Endometrium (tissue), 2 donors: ENCODE data around the gene KRT80.

Experiments
- FAIRE-seq: peaks from 2 replicates; lab custom pipeline; 2012; peaks lifted over from hg19 to GRCh38; lab: Jason Lieb, UNC
- donor health status: control.
- donor health status: control.

Gene KRT80

GRCh38 chr12:52130711-52131110 lies 61.1 kb downstream of the KRT80 start:
- FAIRE-seq, result no peak

GRCh38 chr12:52127683-52128450 lies 63.9 kb downstream of the KRT80 start:
- no peak for FAIRE-seq

- no peak for FAIRE-seq
Measured at GRCh38 chr12:52126605-52127578, 64.9 kb downstream of the KRT80 start.

- no peak for FAIRE-seq
Measured at GRCh38 chr12:52126050-52126604, 65.7 kb downstream of the KRT80 start.

GRCh38 chr12:52125476-52125900 lies 66.3 kb downstream of the KRT80 start:
- no peak for FAIRE-seq

- no peak for FAIRE-seq
Measured at GRCh38 chr12:52123487-52124186, 68.2 kb downstream of the KRT80 start.

- FAIRE-seq, result no peak
Measured at GRCh38 chr12:52122904-52123303, 68.9 kb downstream of the KRT80 start.

- FAIRE-seq, result no peak
Measured at GRCh38 chr12:52122540-52122871, 69.3 kb downstream of the KRT80 start.

- FAIRE-seq, result no peak
Measured at GRCh38 chr12:52121824-52122539, 69.8 kb downstream of the KRT80 start.

- no peak for FAIRE-seq
Measured at GRCh38 chr12:52120951-52121823, 70.6 kb downstream of the KRT80 start.

- no peak for FAIRE-seq
Measured at GRCh38 chr12:52119398-52120254, 72.2 kb downstream of the KRT80 start.
